ENCODE measurements around the gene TENT5C. TPM values are rescaled to one million over a fixed set of nuclear protein-coding genes. Genes with fewer than 3 reads are reported as not detected.

TENT5C gene
- total RNA-seq, 1 donor from 2014 or later = 1.4 TPM

GRCh38 chr1:117600325-117600943 is 5.4 kb upstream of the TENT5C start:
- TF ChIP-seq, protein P1, sequence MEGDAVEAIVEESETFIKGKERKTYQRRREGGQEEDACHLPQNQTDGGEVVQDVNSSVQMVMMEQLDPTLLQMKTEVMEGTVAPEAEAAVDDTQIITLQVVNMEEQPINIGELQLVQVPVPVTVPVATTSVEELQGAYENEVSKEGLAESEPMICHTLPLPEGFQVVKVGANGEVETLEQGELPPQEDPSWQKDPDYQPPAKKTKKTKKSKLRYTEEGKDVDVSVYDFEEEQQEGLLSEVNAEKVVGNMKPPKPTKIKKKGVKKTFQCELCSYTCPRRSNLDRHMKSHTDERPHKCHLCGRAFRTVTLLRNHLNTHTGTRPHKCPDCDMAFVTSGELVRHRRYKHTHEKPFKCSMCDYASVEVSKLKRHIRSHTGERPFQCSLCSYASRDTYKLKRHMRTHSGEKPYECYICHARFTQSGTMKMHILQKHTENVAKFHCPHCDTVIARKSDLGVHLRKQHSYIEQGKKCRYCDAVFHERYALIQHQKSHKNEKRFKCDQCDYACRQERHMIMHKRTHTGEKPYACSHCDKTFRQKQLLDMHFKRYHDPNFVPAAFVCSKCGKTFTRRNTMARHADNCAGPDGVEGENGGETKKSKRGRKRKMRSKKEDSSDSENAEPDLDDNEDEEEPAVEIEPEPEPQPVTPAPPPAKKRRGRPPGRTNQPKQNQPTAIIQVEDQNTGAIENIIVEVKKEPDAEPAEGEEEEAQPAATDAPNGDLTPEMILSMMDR (conservative IDR thresholded peaks at IDR 0.05) = no peak
- DNase-seq (ENCODE audit: low read depth, low spot score) = no peak
- no peak overlapping the region for H3K4me3 Mint-ChIP-seq
- peaks cover 10% of the 10 kb centered on the region for H3K4me1 Mint-ChIP-seq
- H3K27me3 Mint-ChIP-seq (ENCODE audit: low read depth) = peaks cover 48% of the 10 kb centered on the region
- H3K9me3 Mint-ChIP-seq = no peaks in the 10 kb centered on the region
- no peaks in the 10 kb centered on the region for H3K36me3 Mint-ChIP-seq (ENCODE audit: low read depth)
- H3K27ac Mint-ChIP-seq (ENCODE audit: unreplicated experiment) = no peak overlapping the region

- H3K36me3 Mint-ChIP-seq (ENCODE audit: low read depth) = no peaks in the 10 kb centered on the region
- DNase-seq (ENCODE audit: low read depth, low spot score) = no peak
- peaks cover 51% of the 10 kb centered on the region for H3K27me3 Mint-ChIP-seq (ENCODE audit: low read depth)
Observed at GRCh38 chr1:117600966-117601365, 4.9 kb upstream of the TENT5C start.

DNA sequence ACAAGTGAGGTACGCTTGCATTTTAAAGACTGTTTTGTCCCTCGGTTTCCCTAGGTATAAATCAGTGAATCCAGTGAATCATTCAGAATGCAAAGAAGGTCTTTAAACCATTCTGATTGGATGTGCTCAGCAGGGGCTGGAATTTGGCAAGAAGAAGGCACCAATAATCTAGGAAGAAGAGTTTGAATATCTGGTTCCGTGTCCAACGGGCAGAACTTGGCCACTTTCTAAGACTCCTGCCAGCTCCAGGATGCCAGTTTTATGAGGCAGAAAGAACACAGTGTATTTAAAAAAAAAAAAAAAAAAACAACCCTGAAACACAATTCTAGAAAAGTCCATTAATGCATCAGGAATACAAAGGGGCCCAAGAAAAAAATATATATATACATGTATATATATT is 3.0 kb upstream of the TENT5C start:
- TF ChIP-seq, protein P1 (conservative IDR thresholded peaks at IDR 0.05) = no peak
- Mint-ChIP-seq H3K4me1 (peaks cover 21% of the 10 kb centered on the region), H3K27ac (ENCODE audit: unreplicated experiment) (no peak overlapping the region), H3K9me3 (no peaks in the 10 kb centered on the region), H3K4me3 (no peak overlapping the region), H3K36me3 (ENCODE audit: low read depth) (no peaks in the 10 kb centered on the region), H3K27me3 (ENCODE audit: low read depth) (peaks cover 68% of the 10 kb centered on the region)
- DNase-seq (ENCODE audit: low read depth, low spot score) = no peak

More at GRCh38 chr1:117600966-117601365, 4.9 kb upstream of the TENT5C start:
- Mint-ChIP-seq H3K9me3 (no peaks in the 10 kb centered on the region), H3K4me1 (peaks cover 13% of the 10 kb centered on the region), H3K27ac (ENCODE audit: unreplicated experiment) (no peak overlapping the region), H3K4me3 (no peak overlapping the region)
- TF ChIP-seq, protein P1 (conservative IDR thresholded peaks at IDR 0.05) = no peak

DNA sequence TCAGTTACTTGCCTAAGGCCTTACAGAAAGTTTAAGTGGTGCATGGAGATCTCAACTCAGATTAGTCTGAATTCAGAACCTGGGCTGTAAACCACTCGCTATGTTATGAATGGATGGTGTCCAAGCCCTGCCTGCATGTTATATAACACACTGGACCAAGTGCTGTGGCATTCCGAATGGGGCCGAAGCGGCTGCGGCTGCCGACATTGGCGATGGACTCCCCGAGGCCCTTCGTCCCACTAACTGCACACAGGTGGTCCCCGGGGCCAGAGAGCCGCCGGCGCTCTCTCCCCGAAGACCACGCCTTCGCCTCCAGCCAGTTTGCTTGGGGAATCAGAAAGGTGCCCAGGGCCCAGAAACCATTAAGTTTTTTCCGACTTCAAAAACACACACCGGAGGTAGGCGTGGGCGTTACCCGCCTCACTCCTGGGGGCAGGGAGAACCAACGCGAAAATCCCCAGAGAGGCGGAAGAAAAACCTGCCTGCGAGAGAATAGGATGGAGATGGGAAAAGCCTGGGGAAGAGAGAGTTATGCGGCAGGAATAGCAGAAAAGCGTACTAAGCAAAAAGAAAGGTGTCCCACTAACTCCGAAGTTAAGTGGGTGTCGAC is 579 bp upstream of the TENT5C start:
- Mint-ChIP-seq H3K27ac (ENCODE audit: unreplicated experiment) (peak overlapping the region; percentile 78), H3K27me3 (ENCODE audit: low read depth) (peaks cover 89% of the 10 kb centered on the region), H3K9me3 (no peaks in the 10 kb centered on the region), H3K36me3 (ENCODE audit: low read depth) (no peaks in the 10 kb centered on the region), H3K4me3 (peak overlapping the region; percentile 98), H3K4me1 (peaks cover 21% of the 10 kb centered on the region)
- TF ChIP-seq, protein P1 (conservative IDR thresholded peaks at IDR 0.05) = no peak
- DNase-seq (ENCODE audit: low read depth, low spot score) = no peak

GRCh38 chr1:117606649-117607430 is 992 bp downstream of the TENT5C start:
- Mint-ChIP-seq H3K4me1 (peaks cover 21% of the 10 kb centered on the region), H3K36me3 (ENCODE audit: low read depth) (no peaks in the 10 kb centered on the region), H3K27me3 (ENCODE audit: low read depth) (peaks cover 84% of the 10 kb centered on the region), H3K27ac (ENCODE audit: unreplicated experiment) (no peak overlapping the region), H3K9me3 (no peaks in the 10 kb centered on the region), H3K4me3 (peak overlapping the region; percentile 87)
- TF ChIP-seq, protein P1 (conservative IDR thresholded peaks at IDR 0.05) = no peak
- DNase-seq (ENCODE audit: low read depth, low spot score) = no peak
